Hindlimb muscle (tissue), 1 donor: Measurements from ENCODE around the gene SRC. TPM values are rescaled to one million over a fixed set of nuclear protein-coding genes. Genes with fewer than 3 reads are reported as not detected.

Source experiments
- DNase-seq: peaks from one replicate; pipeline ENCODE4 v3.0.0-alpha.2; 2013
- polyA plus RNA-seq: library from polyadenylated mRNA; unstranded; fragments of 120-200 nt; gene quantifications from one replicate; pipeline ENCODE4 v1.2.1, GENCODE V29; 2013; ENCODE audit not compliant: insufficient read length

The SRC gene
- polyA plus RNA-seq, 1 donor = 19.5 TPM

DNA sequence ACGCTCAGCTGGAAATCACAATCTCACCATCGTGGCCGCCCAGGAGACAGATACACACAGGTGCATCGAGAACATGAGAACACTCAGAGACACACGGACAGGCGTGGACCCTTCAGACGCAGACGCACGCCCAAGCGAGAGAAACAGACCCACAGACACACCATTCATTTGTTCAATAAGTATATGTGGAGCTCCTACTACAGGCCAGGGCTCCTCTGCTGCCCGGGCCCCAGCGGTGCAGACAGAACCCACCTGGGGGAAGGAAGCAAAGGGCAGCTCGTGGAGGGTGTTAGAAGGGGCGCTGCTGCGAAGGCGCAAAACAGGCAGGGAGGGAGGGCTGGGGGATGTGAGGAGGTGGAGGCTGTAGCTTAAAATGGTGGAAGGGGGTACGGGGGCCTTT lies 39.2 kb downstream of the SRC start:
- DNase-seq = no peak

GRCh38 chr20:37385659-37386504 lies 39.9 kb downstream of the SRC start:
- DNase-seq = no peak

GRCh38 chr20:37386505-37387251 lies 40.7 kb downstream of the SRC start:
- no peak for DNase-seq

- DNase-seq = no peak
These were observed 41.8 kb downstream of the SRC start for GRCh38 chr20:37387519-37388269.

- DNase-seq = no peak
These were observed 42.9 kb downstream of the SRC start for GRCh38 chr20:37388831-37389230.

DNA sequence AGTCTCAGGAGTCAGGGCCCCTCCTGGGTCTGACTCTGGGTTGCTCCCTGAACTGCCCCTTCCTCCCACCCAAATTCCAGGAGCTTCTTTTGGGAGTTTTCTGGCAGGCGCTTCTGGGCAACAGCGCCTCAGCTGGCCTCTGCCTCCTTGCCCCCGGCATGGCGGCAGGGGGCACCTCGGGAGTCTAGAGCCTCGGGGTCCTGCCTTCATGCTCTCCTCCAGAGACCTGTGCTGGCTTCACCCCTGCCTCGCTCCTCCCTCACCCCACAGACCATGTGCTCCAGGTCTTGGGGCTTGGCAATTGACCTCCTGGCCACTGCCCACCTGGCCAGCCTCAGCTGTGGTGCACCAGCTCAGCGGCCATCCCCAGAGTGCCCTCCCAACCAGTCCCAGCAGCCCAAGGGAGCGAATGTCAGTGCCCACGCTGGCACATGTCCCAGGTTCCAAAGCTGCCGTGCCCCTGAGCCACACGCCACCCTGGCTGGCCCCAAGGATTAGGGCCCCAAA lies 43.4 kb downstream of the SRC start:
- DNase-seq = no peak

DNA sequence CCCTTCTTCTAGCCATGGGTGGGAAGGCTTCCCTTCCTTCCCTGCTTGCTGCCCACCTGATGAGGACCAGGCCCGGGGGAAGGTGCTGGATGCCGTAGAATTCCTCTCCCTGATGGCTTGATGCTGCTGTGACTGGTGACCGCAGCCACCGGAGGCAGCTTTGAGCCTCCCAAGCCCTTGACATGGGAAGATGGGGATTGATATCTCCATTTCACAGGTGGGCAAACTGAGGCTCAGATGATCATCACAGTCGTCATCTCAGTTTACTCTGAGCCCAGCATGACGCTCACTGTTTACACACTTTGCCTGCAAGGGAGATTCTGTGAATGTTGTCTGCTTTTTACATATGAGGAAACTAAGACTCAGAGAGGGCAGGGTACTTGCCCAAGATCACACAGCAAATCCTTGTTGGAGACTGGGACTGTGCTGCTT lies 43.9 kb downstream of the SRC start:
- no peak for DNase-seq

GRCh38 chr20:37390503-37390890 lies 44.6 kb downstream of the SRC start:
- no peak for DNase-seq

DNA sequence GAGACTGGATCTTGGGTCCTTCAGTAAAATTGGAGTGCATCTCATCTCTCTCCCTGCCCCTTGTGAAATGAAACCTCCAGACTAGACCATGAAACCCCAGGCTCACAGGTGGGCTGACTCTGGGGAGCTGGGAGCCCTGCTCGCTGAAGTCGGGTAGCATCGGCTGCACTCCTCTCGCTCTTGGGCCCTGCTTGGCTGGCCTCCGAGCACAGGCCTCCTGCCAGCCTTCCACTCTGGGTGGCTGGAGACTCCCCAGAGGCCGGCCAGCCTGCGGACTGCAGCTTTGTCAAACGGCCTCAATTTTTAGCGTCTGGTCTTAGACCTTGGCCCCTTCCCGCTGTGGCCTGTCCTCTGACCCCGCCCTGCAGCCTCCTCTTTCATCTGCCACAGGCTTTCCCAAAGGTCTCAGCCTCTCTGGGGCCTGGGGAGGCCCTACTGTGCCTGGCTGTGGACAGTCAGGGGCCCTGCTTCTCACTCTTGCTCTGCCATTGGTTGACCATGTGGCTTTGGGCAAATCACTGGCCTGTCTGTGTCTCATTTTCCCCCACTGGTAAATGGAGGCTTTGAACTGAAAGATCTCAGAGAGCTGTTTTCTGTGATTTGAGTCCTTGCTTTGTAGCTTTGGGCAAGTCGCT lies 45.1 kb downstream of the SRC start:
- no peak for DNase-seq

- DNase-seq = no peak
These were observed 46.7 kb downstream of the SRC start for GRCh38 chr20:37392441-37393195.

DNA sequence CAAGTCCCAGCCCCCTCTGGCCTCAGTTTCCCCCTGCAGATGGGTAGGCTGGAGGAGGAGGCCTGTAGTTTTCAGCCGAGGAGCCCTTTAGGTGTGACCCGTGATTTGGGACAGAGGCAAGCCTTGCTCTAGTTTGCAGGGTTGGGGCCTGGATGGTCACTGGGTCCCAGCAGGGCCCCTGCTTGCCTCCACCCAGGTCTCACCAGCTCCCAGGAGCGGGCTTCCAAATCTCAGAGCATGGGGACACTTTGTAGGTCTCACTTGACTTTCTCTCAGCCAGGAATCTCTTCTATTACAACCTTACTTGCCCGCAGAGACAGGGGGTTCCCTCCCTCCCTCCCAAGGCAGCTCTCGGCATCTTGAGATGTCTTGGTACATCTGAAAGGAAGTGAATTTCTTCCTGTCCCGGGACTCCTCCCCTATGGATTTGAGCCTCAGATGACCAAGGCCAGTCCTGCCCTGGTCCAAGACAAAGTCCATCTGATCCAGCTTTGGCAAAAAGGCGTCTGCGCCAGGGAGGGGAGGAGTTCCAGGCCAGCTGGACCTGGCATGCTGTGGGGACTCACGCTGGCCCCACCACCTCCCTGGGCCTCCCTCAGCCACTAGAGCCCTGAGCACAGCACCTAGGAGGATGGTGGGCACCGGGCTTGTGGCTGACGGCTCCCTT lies 47.4 kb downstream of the SRC start:
- DNase-seq = no peak

- no peak for DNase-seq
These were observed 48.1 kb downstream of the SRC start for GRCh38 chr20:37393863-37394542.

DNA sequence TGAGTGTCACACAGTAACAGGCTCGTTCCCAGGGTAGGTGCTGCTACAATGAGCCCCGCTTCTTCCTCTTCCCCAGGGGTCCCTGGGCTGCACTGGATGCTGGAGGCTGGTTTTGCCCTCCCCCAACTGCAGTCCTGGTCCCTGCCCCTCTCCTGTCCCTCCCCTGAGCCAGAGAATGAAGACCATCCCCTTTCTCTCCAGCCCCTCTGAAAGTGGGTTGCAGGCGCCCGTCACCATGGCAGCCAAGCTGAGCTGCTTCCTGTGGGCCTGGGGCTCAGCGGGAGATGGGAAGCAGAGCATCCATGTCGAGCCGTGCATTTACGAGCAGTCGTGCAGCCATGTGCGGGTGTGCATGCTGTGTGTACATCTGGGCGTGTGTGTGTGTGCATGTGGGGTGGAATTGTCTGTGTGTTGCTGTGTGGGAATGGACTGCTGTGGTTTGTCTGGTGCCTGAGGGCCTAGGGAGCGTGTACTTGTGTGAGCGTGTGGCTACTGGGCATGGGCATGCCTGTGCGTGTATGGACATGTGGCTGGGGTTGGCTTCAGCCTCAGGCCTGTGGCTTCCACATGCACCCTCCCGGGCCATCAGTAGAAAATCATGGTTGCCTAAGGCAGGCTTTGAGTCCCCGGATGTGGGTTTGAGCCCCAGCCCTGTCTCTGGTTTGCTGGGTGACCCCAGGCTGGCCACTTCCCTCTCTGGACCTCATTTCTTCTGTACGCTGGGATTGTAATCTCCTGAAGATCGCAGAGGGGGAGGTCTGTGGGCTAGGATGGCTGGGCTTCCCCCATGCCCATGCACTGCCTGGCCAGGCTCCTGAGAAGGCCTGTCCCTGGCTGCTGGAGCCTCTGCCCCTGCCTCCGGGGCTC lies 48.8 kb downstream of the SRC start:
- no peak for DNase-seq

GRCh38 chr20:37395410-37395797 lies 49.5 kb downstream of the SRC start:
- DNase-seq = no peak

- peak; percentile 66 for DNase-seq
These were observed 50.0 kb downstream of the SRC start for GRCh38 chr20:37395921-37396415.

DNA sequence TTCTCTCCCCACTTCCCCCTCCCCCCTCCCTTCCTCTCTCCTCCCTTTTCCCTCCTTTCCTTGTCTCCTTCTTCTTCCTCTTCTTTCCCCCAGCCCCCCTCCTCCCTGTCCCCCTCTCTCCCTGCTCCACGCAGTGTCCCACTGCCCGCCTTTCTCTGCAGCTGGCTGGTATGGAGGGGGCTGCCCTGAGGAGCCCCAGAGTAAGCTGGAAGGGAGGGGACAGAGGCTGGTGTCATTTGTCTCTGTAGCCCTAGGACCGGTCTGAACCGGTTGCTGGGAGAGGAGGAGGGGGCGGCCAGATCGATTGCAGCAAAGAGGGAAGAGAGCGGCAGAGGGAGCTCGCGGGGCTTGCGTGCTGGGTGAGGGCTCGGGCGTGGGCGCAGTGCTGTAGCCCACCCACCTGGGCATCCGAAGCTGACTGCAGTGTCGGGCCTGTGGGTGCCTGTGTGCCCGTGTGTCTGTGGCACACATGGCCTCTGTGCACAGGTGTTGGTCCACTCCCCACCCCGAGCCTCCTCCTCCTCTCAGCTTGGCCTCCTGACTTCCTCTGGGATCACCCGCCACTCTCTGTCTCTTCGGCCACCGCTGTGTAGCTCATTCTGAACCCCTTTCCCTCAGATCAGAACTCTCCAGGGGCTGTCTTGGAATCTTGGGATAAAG lies 50.6 kb downstream of the SRC start:
- DNase-seq = peak; percentile 74

DNA sequence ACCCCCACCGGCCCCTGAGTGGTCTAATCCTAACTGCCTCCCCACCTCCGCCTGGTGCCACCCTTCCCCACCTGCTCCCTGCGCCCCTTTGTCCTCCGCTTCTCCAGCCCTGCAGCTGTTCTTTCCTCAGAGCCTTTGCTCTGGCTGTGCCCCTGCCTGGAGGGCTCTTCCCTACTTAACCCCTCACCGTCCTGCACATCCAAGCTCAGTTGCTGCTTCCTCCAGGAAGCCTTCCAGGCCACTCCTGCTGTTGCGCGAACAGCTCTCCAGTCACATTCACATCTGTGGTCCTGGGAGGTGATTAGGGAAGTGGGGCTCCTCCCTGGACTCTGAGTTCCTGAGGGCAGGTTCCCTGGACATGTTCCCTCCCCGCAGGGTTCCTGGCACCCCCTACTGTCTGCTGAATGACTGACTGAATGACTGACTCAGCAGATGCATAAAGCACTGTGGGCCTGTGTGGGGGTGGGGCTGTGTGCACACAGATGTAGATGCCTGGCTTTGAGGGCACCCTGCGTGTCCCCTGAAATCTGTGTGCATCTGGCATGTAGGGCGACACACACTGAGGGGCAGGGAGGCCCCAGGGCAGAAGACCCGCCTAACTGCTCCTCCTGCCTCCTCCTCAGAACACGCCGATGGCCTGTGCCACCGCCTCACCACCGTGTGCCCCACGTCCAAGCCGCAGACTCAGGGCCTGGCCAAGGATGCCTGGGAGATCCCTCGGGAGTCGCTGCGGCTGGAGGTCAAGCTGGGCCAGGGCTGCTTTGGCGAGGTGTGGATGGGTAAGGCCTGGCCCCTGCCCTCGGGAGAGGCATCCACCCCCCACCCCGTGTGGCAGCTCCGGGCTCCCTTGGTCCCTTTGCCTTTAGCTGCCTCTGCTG lies 51.4 kb downstream of the SRC start:
- DNase-seq = no peak
